Upper lobe of left lung (tissue), 4 donors: ENCODE measurements around the gene RASSF7.

ENCODE experiments used
- CTCF ChIP-seq, 6 experiments: fragments of 450-650 bp in 4 of 6; fragments of 200-600 bp in 2 of 6; sonication (generic) in 2 of 6; IDR thresholded peaks; one replicate each; pipeline ENCODE4 v1.5.1; 2016 to 2019; ENCODE audit warnings: antibody characterized with exemption in 6 of 6
- POLR2A ChIP-seq, 4 donors: fragments of 450-650 bp; IDR thresholded peaks; one replicate each; pipeline ENCODE4 v1.5.1; 2016 to 2017; ENCODE audit warnings: antibody characterized with exemption in 4 of 4, mild to moderate bottlenecking in 2 of 4
- POLR2AphosphoS5 ChIP-seq, 2 donors: sonication (generic); formaldehyde crosslinking; IDR thresholded peaks; one replicate each; pipeline ENCODE4 v1.5.1; 2017; ENCODE audit warnings: antibody characterized with exemption in 2 of 2

DNA sequence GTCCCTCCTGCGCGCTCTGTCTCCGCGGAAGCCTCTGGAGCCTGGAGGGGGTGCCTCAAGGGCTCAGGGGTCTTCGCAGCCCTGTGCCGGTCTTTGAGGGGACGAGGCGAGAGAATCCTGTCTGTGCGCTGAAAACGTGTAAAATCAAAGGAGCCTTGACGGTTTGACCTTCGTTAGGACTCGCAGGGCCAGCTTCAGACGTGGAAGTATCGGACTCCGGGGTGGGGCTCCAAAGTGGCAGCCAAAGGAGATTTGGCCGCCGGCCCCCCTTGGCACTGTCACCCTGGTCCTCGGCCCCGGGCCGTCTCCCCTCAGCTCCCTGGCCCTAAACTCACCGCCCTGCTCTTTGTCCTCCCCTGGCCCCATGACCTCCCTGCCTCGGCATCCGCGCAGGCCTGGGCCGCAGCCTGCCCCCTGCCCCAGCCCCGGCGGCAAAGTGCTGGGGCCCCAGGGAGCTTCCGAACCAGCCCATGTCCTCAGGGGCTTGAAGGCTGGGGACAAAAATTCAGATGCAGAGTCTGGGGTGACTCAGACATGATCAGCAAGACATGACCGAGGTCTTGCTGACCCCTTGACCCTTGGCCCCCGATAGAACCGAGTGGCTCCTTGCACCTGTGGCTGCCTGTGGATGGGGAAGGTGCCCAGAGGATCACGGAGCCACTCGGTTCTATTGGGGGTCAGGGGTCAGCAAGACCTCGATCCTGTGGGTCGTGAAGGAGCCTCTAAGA lies 8.6 kb downstream of the RASSF7 start:
- TF ChIP-seq CTCF (IDR thresholded peaks at IDR 0.05) (no peak), POLR2A (IDR thresholded peaks at IDR 0.05) (no peak), POLR2AphosphoS5 (IDR thresholded peaks at IDR 0.05) (no peak)
